Stimulated activated CD8-positive, alpha-beta memory T cell treated with anti-CD3 and anti-CD28 coated beads, Interleukin-2, amount 100 ng/mL, for 1 hour (primary cell): Measurements from ENCODE around the gene PPWD1.
"Not testable (repeated sequence)": the region's sequence is repeated elsewhere in the genome, so short reads cannot be mapped to it uniquely, and the experiment has no call there.

Source experiments
- DNase-seq, 2 donors: peaks; one replicate each; pipeline ENCODE4 v3.0.0-alpha.2; 2020; ENCODE audit warnings: low read depth in 2 of 2

Gene PPWD1

DNA sequence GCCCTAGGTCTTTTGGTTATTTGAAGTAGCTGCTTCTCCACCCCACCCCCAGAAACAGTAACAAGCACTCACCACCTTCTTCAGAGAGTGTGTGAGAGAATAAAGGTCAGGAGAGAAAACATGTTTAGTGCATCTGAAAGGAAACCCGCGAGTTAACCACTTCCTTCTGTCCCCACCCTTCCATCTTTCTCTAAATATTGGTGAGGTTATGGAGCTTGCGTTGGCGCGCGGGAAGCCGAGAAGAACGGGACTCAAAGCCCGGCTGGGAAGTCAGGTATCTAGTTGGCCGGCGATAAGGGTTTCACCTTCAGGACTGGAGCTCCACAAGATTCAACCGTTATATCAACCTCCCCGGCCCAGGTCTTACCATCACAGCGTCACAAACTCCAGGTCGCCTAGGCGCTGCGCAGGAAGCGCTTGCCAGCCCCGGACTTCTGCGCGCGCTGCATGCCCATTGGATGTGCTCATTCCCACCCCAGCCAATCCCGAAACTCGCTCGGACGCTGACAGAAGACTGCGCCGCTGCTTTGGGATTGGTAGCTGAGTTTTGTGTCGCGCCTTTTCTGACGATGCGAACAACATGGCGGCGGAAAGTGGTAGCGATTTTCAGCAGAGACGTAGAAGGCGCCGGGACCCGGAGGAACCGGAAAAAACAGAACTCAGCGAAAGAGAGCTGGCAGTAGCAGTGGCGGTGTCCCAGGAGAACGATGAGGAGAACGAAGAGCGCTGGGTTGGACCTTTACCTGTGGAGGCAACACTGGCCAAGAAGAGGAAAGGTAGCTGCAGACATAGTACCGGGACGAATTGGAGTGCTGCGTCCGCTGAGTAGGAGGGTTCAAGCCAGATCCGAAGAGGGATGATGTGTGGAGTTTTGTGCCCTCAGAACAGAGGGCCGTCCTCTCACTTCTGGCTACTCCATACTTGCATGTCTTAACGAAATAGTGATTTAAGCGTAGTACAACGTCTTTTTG is at the start of gene PPWD1, which contains the start of gene CENPK:
TSS of gene PPWD1 (plus strand) at position 566 of the 971 bp plus-strand sequence. CDS start at position 581, 15 bp downstream.
TSS of gene CENPK (minus strand) at position 438 of the 971 bp plus-strand sequence. CDS start 8,261 bp downstream, outside the sequence.
- peak; percentile 89 to 90 for DNase-seq

DNA sequence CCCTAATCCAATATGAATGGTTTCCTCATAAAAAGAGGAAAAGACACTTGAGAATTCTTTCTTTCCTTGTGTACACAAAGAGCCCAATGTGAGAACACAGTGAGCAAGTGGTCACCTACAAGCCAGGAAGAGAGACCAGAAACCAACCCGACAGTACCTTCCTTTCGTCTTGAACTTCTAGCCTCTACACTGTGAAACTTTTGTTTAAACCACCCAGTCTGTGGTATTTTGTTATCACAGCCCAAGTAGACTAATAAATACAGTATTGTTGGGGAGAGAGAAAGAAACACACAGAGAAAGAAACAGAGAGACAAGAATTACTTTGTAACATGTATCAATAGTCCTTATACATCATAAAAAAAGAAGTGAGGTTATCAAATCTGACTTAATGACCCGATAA is 37.4 kb upstream of the PPWD1 start:
- DNase-seq, result no peak

DNA sequence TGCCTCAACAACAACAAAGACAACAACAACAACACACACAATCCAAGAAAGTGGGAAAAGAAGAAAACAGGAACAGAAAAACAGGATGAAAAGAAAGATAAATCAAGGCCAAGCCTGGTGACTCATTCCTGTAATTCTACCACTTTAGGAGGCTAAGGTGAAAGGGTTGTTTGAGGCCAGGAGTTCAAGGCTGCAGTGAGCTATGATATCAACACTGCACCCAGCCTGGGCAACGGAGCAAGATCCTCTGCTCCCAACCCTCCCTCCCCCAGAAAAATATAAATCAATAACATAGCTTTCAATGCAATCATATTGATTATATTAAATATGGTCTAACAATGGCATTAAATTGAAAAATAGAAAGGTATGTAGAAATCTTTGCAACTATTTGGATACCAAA is 32.2 kb upstream of the PPWD1 start:
- DNase-seq, result no peak

DNA sequence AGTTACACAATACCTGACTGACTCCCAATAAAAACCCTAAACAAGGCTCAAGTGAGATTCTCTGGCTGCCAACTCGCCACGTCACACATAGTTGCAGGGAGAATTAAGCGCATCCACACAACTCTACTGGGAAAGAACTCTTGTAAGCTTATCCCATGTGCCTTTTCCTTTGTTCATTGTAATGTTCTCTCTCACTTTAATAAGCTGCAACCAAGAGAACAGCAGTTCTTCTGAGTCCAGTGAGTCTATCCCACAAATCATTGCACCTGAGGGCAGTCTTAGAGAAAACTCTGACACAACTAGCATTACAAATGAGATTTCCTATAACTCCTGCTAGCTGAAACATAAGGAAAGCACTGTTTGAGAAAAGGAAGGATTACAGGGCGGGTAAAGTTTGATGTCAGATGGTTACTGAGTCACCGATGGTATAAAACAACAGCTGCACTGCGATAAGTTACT is 27.5 kb upstream of the PPWD1 start:
- DNase-seq, result no peak

DNA sequence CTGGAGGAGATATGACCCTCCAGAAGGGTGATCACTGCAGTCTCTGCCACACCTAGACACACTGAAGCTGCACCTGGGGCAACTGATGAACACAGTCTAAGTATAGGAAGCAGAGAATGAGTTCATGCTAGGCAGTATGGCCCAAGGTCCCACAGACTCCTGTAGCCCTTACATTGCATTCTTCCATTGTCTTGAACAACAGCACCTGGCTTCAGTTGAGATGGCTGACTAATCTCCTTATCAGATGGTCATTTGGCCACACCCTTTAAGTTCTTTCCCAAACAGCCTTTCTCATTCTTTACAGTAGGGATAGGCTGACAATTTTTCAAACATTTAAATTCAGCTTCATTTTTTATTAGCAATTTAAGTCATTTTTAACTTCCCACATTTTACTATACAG is 23.3 kb upstream of the PPWD1 start:
- no peak for DNase-seq

DNA sequence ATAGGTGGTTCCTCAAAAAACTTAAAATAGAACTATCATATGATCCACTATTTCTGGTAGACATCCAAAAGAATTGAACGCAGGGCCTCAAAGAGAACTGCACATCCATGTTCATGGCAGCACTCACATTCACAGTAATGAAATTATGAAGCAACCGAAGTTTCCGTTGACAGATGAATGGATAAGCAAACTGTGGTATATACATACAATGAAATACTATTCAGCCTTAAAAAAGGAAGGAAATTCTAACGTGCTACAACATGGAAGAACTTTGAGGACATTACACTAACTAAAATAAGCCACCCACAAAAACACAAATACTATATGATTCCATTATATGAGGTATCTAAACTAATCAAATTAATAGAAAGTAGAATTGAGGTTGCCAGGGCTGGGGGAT is 18.6 kb upstream of the PPWD1 start:
- DNase-seq, result no peak

DNA sequence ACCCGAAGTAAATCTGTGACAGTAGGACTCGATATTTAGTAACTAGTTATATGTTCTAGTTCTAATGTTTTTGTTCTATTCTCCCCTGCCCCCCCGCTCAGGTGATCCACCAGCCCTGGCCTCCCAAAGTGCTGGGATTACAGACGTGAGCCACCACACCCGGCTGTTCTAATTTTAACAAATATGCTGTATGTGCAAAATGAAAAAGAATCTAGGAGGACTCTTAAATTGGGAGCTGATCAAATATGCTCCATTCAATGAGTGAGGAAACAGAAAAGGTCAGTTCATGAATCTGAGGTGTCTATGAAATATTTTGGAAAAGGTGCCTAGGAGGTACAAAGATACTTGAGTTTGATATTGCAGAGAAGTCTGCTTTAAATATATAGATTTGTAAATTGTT is 17.0 kb upstream of the PPWD1 start:
- no peak for DNase-seq

DNA sequence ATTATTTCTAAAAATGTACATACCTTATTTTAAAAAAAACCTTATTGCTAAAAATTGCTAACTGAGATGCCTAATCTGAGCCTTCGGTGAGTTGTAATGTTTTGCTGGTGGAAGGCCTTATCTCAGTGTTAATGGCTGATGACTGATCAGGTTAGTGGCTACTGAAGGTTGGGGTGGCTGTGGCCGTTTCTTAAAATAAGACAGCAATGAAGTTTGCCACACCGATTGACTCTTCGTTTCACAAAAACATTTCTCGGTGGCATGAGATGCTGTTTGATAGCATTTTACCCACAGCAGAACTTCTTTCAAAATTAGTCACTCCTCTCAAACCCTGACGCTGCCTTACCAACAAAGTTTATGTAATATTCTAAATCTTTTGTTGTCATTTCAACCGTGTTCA is 14.8 kb upstream of the PPWD1 start:
- no peak for DNase-seq

DNA sequence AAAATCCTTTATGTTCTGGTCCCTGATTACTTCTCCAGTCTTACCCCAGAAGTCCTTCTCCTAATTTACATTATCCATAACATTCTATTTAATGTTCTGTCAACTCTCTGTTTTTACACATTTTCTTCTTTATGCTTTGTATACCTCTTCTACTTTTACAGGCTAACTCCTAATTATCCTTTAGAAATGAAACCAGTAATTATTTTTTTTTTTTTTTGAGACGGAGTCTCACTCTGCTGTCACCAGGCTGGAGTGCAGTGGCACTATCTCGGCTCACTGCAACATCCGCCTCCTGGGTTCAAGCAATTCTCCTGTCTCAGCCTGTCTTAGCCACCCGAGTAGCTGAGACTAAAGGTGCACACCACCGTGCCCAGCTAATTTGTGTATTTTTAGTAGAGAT is 9.2 kb upstream of the PPWD1 start:
- no peak for DNase-seq

DNA sequence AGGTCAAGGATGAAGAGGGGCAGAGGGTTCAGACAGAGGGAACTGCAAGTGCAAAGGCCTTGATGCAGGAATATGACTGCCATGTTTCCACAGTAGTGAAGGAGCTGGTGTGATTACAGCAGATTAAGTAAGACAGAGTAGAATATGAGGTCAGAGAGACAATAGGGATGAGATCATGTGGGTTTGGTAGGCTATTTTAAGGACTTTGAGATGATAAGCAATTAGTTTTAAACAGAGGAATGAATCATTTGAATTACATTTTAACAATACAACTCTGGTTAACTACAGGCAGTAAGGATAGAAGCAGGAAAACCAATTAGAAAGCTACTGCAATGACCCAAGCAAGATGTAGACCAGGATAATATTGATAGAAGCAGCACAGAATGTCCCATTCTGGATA is 7.8 kb upstream of the PPWD1 start:
- no peak for DNase-seq

DNA sequence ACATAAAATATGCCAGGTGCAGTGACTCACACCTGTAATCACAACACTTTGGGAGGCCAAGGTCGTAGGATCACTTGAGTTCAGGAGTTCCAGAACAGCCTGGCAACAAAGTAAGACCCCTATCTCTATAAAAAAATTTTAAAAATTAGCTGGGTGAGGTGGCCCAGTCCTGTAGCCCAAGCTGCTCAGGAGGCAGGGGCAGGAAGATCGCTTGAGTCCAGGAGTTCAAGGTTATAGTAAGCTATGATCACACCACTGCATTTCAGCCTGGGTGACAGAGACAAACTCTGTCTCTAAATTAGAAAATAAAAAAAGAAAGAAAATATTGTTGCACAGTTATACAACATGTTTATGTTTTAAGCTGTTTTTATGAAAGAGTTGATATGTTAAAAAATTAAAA is 6.9 kb upstream of the PPWD1 start:
- no peak for DNase-seq

DNA sequence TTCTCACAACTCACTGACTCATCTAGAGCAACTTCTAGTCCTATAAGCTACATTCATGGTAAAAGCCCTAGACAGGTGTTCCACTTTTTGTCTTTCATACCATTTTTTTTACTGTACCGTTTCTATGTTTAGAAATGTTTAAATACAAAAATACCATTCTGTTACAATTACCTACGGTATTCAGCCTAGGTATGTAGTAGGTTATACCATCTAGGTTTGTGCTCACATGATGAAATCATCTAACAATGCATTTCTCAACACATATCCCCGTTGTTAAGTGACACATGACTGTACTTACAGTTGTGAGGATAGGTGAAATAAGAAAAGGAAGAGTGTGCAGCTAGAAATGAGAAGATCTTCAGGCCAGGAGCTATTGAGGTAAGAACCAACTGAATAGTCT is 6.4 kb upstream of the PPWD1 start:
- no peak for DNase-seq

DNA sequence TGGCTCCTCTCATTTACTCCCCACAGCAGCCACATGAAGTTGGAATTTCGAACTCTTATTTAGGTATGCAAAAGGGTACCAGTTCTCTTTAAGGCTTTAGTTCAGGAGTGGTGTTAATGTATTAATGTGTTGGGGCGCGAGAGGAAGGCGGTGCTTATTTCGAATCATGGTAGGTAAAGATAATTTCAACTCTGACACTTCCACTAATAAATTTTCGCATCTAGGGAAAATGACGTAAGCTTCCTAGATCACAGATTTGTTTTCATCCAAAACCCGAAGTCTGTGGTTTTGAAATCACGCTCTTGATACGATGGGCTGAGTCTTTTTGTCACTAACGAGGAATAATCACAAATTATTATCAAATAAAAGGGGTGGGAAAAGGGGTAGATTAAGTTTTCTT is 681 bp downstream of the PPWD1 start:
- DNase-seq, result no peak

DNA sequence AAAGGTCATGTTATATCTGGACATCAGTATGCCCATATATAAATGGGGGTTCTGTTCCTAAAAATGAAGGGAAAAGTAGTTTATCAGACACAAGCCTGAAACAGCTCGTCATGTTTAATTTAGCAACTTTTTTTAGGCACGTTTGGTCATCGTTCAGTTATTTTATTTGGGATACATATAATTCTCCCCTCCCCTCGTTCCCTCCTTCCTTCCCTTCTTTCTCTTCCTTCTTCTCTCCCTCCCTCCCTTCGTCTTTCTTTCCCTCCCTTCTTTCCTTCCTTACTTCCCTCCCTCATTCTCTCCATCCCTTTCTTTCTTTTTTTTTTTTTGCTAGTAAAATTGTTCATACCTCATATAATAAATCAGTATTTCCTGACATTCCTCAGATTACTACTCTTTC is 3.4 kb downstream of the PPWD1 start:
- DNase-seq, result no peak

DNA sequence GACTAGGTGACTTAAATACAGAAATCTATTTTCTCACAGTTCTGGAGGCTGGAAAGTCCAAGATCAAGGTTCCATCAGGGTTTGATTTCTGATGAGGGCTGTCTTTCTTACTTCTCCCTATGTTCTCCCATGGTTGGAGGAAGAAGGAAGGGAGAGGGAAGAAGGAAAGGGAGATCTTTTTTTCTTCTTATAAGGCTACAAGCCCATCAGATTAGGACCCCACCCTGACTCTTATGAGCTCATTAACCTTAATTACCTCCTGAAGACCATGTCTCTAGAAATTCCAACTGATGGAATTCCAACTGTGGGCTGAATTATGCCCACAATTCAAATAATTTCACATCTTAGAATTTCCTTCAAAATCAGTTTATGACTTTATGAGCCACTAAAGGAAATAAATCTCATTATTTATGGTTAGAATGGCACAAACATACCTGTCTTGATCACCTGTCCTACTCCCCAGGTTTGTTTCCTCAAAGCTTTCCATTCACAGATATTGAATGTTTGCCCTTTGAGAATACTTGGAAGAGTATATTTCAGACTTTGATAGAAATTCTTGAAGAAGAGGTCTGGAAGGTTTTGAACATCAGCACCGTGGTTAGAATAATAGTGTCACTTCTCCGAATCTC is 7.6 kb downstream of the PPWD1 start:
- no peak for DNase-seq

DNA sequence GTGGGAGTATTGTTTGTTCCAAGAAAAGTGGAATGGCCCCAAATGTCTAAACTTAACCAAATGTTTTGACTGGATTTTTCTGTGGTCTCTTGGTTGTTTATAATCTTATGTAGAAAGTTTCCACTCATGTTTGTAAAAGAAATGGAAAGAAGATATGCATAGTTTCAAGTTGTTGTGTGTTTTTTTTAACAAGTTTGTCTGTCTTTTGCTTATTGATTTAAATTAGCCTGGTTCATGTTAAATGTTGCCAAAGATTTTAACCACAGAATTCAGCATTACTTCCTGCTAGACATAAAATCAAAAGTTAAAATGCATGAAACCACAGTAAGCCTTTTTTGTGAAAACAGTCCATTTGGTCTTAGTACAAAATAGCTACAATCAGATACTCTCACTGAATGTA is 14.0 kb downstream of the PPWD1 start:
- DNase-seq, result no peak

DNA sequence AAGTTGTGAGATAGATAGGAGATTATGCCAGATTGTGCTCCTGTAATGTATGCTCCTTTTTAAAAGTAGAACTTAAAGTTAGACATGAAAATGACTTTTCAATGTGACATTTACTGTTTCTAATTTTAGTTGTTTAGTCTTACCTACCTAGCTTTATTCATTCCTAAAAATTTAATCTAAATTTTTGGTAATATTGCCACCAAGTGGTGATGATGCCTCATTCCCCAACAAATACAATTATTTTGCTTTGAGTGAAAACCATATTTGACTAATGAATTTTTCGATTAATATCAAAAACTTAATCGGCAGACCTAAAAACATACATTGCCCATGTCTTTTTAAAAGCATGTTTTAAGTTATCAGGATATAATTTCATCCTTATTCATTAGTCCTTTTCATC is 25.6 kb downstream of the PPWD1 start:
- DNase-seq, result no peak

DNA sequence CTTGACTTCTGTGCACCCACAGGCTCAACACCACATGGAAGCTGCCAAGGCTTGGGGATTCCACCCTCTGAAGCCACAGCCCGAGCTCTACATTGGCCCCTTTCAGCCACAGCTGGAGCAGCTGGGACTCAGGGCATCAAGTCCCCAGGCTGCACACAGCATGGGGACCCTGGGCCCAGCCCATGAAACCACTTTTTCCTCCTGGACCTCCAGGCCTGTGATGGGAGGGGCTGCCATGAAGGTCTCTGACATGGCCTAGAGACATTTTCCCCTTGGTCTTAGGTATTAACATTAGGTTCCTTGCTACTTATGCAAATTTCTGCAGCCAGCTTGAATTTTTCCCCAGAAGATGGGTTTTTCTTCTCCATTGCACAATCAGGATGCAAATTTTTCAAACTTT is 38.7 kb downstream of the PPWD1 start:
- not testable (repeated sequence) for DNase-seq

DNA sequence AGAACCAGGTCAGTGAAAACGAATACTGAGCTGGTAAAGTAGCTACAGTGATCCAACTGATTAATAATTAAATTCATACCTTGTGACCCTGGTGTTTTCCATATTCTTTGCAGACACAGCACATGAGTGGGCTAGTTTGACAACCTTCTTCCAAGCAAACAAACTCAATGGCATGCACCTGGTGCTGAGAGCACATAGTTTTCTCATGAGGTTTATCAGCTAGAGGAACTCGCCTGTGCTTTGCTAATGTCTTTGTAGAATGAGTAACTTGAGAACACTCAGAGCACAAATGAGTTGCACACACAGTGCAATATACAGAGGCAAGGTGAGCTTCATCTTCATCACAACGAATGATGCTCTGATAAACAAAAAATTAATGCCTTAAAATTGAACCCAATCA is 48.4 kb downstream of the PPWD1 start:
- no peak for DNase-seq

DNA sequence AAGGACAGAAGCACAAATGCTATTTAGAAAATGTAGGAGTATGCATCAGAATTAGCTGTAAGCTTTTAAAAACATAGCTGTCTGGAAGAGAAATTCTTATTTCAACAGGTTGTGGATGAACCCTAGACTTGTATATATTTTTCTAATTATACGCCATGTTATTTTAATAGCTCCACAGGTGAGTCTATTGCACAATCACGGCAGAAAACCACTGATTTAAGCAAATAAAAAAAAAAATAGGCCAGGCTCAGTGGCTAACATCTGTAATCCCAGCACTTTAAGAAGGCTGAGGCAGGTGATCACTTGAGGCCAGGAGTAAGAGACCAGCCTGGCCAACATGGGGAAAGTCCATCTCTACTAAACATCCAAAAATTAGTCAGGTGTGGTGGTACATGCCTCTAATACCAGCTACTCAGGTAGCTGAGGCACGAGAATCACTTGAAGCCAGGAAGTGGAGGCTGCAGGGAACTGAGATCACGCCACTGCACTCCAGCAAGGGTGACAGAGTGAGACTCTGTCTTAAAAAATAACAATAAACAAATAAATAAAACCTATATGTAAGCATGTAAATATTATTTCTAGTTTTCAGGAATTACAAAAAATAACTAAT is 49.3 kb downstream of the PPWD1 start:
- DNase-seq, result no peak

DNA sequence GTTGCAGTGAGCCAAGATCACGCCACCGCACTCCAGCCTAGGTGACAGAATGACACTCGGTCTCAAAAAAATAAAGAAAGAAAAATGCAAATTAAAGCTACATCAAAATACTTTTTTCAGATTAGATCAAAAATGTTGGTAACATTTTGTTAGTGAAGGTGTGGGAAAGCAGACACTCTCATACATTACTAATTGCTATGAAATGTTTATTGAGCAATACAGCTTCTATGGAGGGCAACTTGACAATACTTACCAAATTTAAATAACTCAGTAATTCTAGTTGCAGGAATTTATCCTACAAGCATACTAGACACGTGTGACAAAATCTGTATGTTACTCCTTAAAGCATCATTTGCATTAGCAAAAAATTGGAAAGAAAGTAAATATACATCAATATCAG is 56.9 kb downstream of the PPWD1 start:
- DNase-seq, result no peak

DNA sequence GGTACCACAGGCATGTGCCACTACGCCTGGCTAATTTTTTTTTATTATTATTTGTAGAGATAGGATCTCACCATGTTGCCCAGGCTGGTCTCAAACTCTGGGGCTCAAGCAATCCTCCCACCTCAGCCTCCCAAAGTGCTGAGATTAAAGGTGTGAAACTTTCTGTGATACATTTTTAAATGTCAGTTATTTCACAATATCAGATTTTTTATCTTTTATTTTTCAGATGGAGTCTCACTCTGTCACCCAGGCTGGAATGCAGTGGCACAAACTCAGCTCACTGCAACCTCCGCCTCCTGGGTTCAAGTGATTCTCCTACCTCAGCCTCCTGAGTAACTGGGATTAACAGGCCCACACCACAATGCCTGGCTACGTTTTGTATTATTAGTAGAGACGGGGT is 58.9 kb downstream of the PPWD1 start:
- DNase-seq, result not testable (repeated sequence)

DNA sequence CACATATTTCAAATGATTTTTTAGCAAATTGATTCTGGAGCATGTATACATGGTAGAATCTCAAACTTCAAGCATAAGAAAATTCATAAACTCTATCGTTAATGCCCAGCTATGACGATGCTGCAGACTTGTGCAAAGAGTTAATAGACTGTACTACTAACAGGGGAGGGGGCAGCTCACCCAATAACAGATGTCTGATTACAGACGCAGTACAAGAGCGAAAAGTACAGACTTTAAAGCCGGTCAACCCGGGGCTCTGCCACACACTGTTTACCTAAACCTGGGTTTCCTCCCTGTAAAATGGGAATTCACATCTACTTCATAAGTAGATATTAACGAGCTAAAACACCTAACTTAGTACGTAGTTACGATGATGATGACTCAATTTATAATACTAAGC is 60.4 kb downstream of the PPWD1 start:
- DNase-seq, result no peak
